HCEC 1CT (cell line): Measurements from ENCODE around the gene ZDHHC13.

ENCODE experiments used
- DNase-seq: peaks from one replicate; pipeline ENCODE4 v3.0.0-alpha.2; 2017

The ZDHHC13 gene

GRCh38 chr11:19173004-19173689 is 56.2 kb downstream of the ZDHHC13 start:
- DNase-seq = no peak

- no peak for DNase-seq
Measured at GRCh38 chr11:19173964-19174638, 57.1 kb downstream of the ZDHHC13 start.

- no peak for DNase-seq
Measured at GRCh38 chr11:19176629-19177186, 59.7 kb downstream of the ZDHHC13 start.

GRCh38 chr11:19181531-19182261 is 64.7 kb downstream of the ZDHHC13 start:
- DNase-seq = no peak

- no peak for DNase-seq
Measured at GRCh38 chr11:19183646-19184045, 66.7 kb downstream of the ZDHHC13 start.

GRCh38 chr11:19185036-19185435 is 68.1 kb downstream of the ZDHHC13 start:
- DNase-seq = no peak

GRCh38 chr11:19185516-19186052 is 68.6 kb downstream of the ZDHHC13 start:
- no peak for DNase-seq

GRCh38 chr11:19187114-19187832 is 70.3 kb downstream of the ZDHHC13 start:
- peak; percentile 11 for DNase-seq

GRCh38 chr11:19187833-19188258 is 70.9 kb downstream of the ZDHHC13 start:
- no peak for DNase-seq

- no peak for DNase-seq
Measured at GRCh38 chr11:19191530-19192169, 74.7 kb downstream of the ZDHHC13 start.

- no peak for DNase-seq
Measured at GRCh38 chr11:19193916-19194315, 76.9 kb downstream of the ZDHHC13 start.

- DNase-seq = no peak
Measured at GRCh38 chr11:19194620-19195308, 77.8 kb downstream of the ZDHHC13 start.

GRCh38 chr11:19196432-19196831 is 79.5 kb downstream of the ZDHHC13 start:
- DNase-seq = no peak

- DNase-seq = no peak
Measured at GRCh38 chr11:19199048-19199447, 82.1 kb downstream of the ZDHHC13 start.

GRCh38 chr11:19199771-19200170 is 82.8 kb downstream of the ZDHHC13 start:
- DNase-seq = no peak

GRCh38 chr11:19200410-19201201 is 83.6 kb downstream of the ZDHHC13 start:
- peak; percentile 73 for DNase-seq

GRCh38 chr11:19201737-19202605 is 85.0 kb downstream of the ZDHHC13 start, which contains the start of gene CSRP3:
TSS of gene CSRP3 (minus strand) at chr11:19201983. CDS start at chr11:19192448, 9,535 bp downstream.
- DNase-seq = peak; percentile 32

- DNase-seq = no peak
Measured at GRCh38 chr11:19204836-19205235, 87.9 kb downstream of the ZDHHC13 start.

GRCh38 chr11:19208181-19208580 is 91.2 kb downstream of the ZDHHC13 start:
- no peak for DNase-seq
